Urinary bladder (tissue), 4 donors: ENCODE data around the gene SPIRE2. TPM values are rescaled to one million over a fixed set of nuclear protein-coding genes. Genes with fewer than 3 reads are reported as not detected.
"Not testable (repeated sequence)": the region's sequence is repeated elsewhere in the genome, so short reads cannot be mapped to it uniquely, and the experiment has no call there.

Experiments used
- DNase-seq: peaks from one replicate; pipeline ENCODE4 v3.0.0-alpha.2; 2015; ENCODE audit errors: extremely low spot score
- H3K27ac ChIP-seq: one replicate; pipeline ENCODE4 v1.5.1; 2013; ENCODE audit warnings: low read depth, mild to moderate bottlenecking, moderate library complexity
- H3K36me3 ChIP-seq: one replicate; pipeline ENCODE4 v1.6.1; 2013; ENCODE audit warnings: mild to moderate bottlenecking, moderate library complexity; ENCODE audit not compliant: insufficient read depth
- H3K4me1 ChIP-seq: one replicate; pipeline ENCODE4 v1.6.1; 2013; ENCODE audit warnings: mild to moderate bottlenecking, moderate library complexity; ENCODE audit not compliant: insufficient read depth
- H3K4me3 ChIP-seq: one replicate; pipeline ENCODE4 v1.5.1; 2013; ENCODE audit warnings: low read depth, low read length
- WGBS: extraction: QIAGEN DNeasy Blood & Tissue Kit; methylation state at CpG from one replicate; pipeline ENCODE4 v1.1.7; 2013; 5-methylcytosine and 5-hydroxymethylcytosine counted together
- polyA plus RNA-seq: library from polyadenylated mRNA; stranded (reverse); fragments of 200-250 nt; gene quantifications from one replicate; pipeline ENCODE4 v1.2.3, GENCODE V29; 2013
- total RNA-seq: library from RNA; depleted of rRNA; stranded (reverse); fragments of >200 nt; gene quantifications from one replicate; pipeline ENCODE4 v1.2.3, GENCODE V29; 2014
- donor health status: healthy with polysubstance abuse.
- donor health status: healthy.

SPIRE2 gene
- total and polyA plus RNA-seq, 2 donors, result 5.4 to 6.4 TPM

GRCh38 chr16:89879123-89879522 is 50.8 kb downstream of the SPIRE2 start:
- not testable (repeated sequence) for H3K4me3 ChIP-seq, H3K36me3 ChIP-seq
- 96% methylated on average over 28 of the region's 28 CpGs for WGBS

GRCh38 chr16:89880477-89881367 is 52.4 kb downstream of the SPIRE2 start:
- Histone ChIP-seq H3K4me3 (no peak overlapping the region), H3K27ac (no peak overlapping the region), H3K4me1 (no peaks in the 10 kb centered on the region), H3K36me3 (peaks cover 3% of the 10 kb centered on the region)
- WGBS, result 83% methylated on average over 18 of the region's 18 CpGs
- no peak for DNase-seq

More at GRCh38 chr16:89879123-89879522, 50.8 kb downstream of the SPIRE2 start:
- not testable (repeated sequence) for H3K27ac ChIP-seq, DNase-seq, H3K4me1 ChIP-seq

GRCh38 chr16:89881368-89881730 is 53.1 kb downstream of the SPIRE2 start:
- Histone ChIP-seq H3K4me1 (no peaks in the 10 kb centered on the region), H3K27ac (no peak overlapping the region), H3K36me3 (peaks cover 3% of the 10 kb centered on the region), H3K4me3 (no peak overlapping the region)
- DNase-seq, result no peak
- 93% methylated on average over 6 of the region's 6 CpGs for WGBS

GRCh38 chr16:89883346-89884040 is 55.2 kb downstream of the SPIRE2 start:
- no peak overlapping the region for H3K4me3 ChIP-seq
- no peaks in the 10 kb centered on the region for H3K4me1 ChIP-seq
- peaks cover 3% of the 10 kb centered on the region for H3K36me3 ChIP-seq
- no peak overlapping the region for H3K27ac ChIP-seq
- DNase-seq, result no peak
- 88% methylated on average over 28 of the region's 28 CpGs for WGBS

GRCh38 chr16:89884041-89884421 is 55.8 kb downstream of the SPIRE2 start:
- Histone ChIP-seq H3K27ac (no peak overlapping the region), H3K36me3 (peaks cover 3% of the 10 kb centered on the region), H3K4me3 (no peak overlapping the region), H3K4me1 (no peaks in the 10 kb centered on the region)
- WGBS, result 95% methylated on average over 8 of the region's 8 CpGs
- DNase-seq, result no peak

- 95% methylated on average over 14 of the region's 14 CpGs for WGBS
- no peak for DNase-seq
- H3K36me3 ChIP-seq, result peaks cover 3% of the 10 kb centered on the region
These were observed 59.0 kb downstream of the SPIRE2 start for GRCh38 chr16:89887243-89887642.

GRCh38 chr16:89890200-89890599 is 61.9 kb downstream of the SPIRE2 start:
- WGBS, result 88% methylated on average over 9 of the region's 9 CpGs
- DNase-seq, result no peak
- H3K4me3 ChIP-seq, result no peak overlapping the region
- H3K27ac ChIP-seq, result no peak overlapping the region
- H3K36me3 ChIP-seq, result peaks cover 3% of the 10 kb centered on the region
- no peaks in the 10 kb centered on the region for H3K4me1 ChIP-seq

More at GRCh38 chr16:89887243-89887642, 59.0 kb downstream of the SPIRE2 start:
- no peaks in the 10 kb centered on the region for H3K4me1 ChIP-seq
- H3K4me3 ChIP-seq, result no peak overlapping the region
- no peak overlapping the region for H3K27ac ChIP-seq

- Histone ChIP-seq H3K36me3 (peaks cover 7% of the 10 kb centered on the region), H3K27ac (no peak overlapping the region), H3K4me1 (no peaks in the 10 kb centered on the region), H3K4me3 (no peak overlapping the region)
- WGBS, result 85% methylated on average over 16 of the region's 16 CpGs
- no peak for DNase-seq
These were observed 62.8 kb downstream of the SPIRE2 start for GRCh38 chr16:89890886-89891657.

GRCh38 chr16:89892055-89892630 is 63.9 kb downstream of the SPIRE2 start:
- DNase-seq, result no peak
- WGBS, result 91% methylated on average over 18 of the region's 18 CpGs
- Histone ChIP-seq H3K27ac (no peak overlapping the region), H3K4me1 (no peaks in the 10 kb centered on the region), H3K36me3 (peaks cover 7% of the 10 kb centered on the region), H3K4me3 (no peak overlapping the region)

GRCh38 chr16:89892635-89893034 is 64.4 kb downstream of the SPIRE2 start:
- H3K4me3 ChIP-seq, result no peak overlapping the region
- no peak for DNase-seq
- no peak overlapping the region for H3K27ac ChIP-seq
- H3K36me3 ChIP-seq, result peaks cover 7% of the 10 kb centered on the region
- WGBS, result 95% methylated on average over 9 of the region's 9 CpGs
- H3K4me1 ChIP-seq, result no peaks in the 10 kb centered on the region

- Histone ChIP-seq H3K4me3 (no peak overlapping the region), H3K4me1 (no peaks in the 10 kb centered on the region), H3K36me3 (peaks cover 12% of the 10 kb centered on the region), H3K27ac (no peak overlapping the region)
- 92% methylated on average over 45 of the region's 45 CpGs for WGBS
- no peak for DNase-seq
These were observed 65.6 kb downstream of the SPIRE2 start for GRCh38 chr16:89893642-89894548.

- Histone ChIP-seq H3K36me3 (peaks cover 16% of the 10 kb centered on the region), H3K27ac (no peak overlapping the region), H3K4me1 (no peaks in the 10 kb centered on the region), H3K4me3 (no peak overlapping the region)
- no peak for DNase-seq
- 93% methylated on average over 26 of the region's 26 CpGs for WGBS
These were observed 67.4 kb downstream of the SPIRE2 start for GRCh38 chr16:89895482-89896250.
